Rectal smooth muscle tissue (tissue), 1 donor: ENCODE measurements around the gene SNX9.
"Not testable (repeated sequence)": the region's sequence is repeated elsewhere in the genome, so short reads cannot be mapped to it uniquely, and the experiment has no call there.

Experiments
- H3K27ac ChIP-seq: one replicate; pipeline ENCODE4 v1.7.0; 2013; ENCODE audit warnings: low read depth, low read length, inconsistent platforms
- H3K27me3 ChIP-seq: one replicate; pipeline ENCODE4 v1.7.0; 2013; ENCODE audit warnings: low read length; ENCODE audit not compliant: control insufficient read depth, insufficient read depth
- H3K36me3 ChIP-seq: one replicate; pipeline ENCODE4 v1.7.0; 2013; ENCODE audit warnings: low read length; ENCODE audit not compliant: control insufficient read depth, insufficient read depth
- H3K4me1 ChIP-seq: one replicate; pipeline ENCODE4 v1.7.0; 2013; ENCODE audit warnings: low read length; ENCODE audit not compliant: control insufficient read depth, insufficient read depth
- H3K4me3 ChIP-seq: one replicate; pipeline ENCODE4 v1.7.0; 2013; ENCODE audit warnings: low read length
- H3K9ac ChIP-seq: one replicate; pipeline ENCODE4 v1.7.0; 2013; ENCODE audit warnings: low read length

SNX9 gene

GRCh38 chr6:157893238-157893637, 70.2 kb downstream of the SNX9 start:
- H3K36me3 ChIP-seq, result peaks cover 8% of the 10 kb centered on the region
- no peaks in the 10 kb centered on the region for H3K4me1 ChIP-seq
- no peaks in the 10 kb centered on the region for H3K27me3 ChIP-seq
- no peak overlapping the region for H3K27ac ChIP-seq
- H3K4me3 ChIP-seq, result no peak overlapping the region
- H3K9ac ChIP-seq, result no peak overlapping the region

- Histone ChIP-seq H3K36me3 (peaks cover 7% of the 10 kb centered on the region), H3K27ac (no peak overlapping the region)
These were observed 72.5 kb downstream of the SNX9 start for GRCh38 chr6:157895585-157895984.

GRCh38 chr6:157896932-157897331, 73.9 kb downstream of the SNX9 start:
- Histone ChIP-seq H3K9ac (no peak overlapping the region), H3K4me3 (no peak overlapping the region), H3K27ac (no peak overlapping the region), H3K36me3 (peaks cover 7% of the 10 kb centered on the region), H3K27me3 (no peaks in the 10 kb centered on the region), H3K4me1 (no peaks in the 10 kb centered on the region)

More at GRCh38 chr6:157895585-157895984, 72.5 kb downstream of the SNX9 start:
- no peaks in the 10 kb centered on the region for H3K27me3 ChIP-seq
- H3K9ac ChIP-seq, result no peak overlapping the region
- no peaks in the 10 kb centered on the region for H3K4me1 ChIP-seq
- no peak overlapping the region for H3K4me3 ChIP-seq

- Histone ChIP-seq H3K36me3 (peaks cover 7% of the 10 kb centered on the region), H3K9ac (no peak overlapping the region), H3K27me3 (no peaks in the 10 kb centered on the region), H3K4me1 (no peaks in the 10 kb centered on the region), H3K27ac (no peak overlapping the region), H3K4me3 (no peak overlapping the region)
These were observed 75.1 kb downstream of the SNX9 start for GRCh38 chr6:157898169-157898568.

GRCh38 chr6:157898640-157899039, 75.6 kb downstream of the SNX9 start:
- H3K9ac ChIP-seq, result no peak overlapping the region
- H3K27me3 ChIP-seq, result no peaks in the 10 kb centered on the region
- no peak overlapping the region for H3K27ac ChIP-seq
- H3K4me3 ChIP-seq, result no peak overlapping the region
- H3K36me3 ChIP-seq, result peaks cover 7% of the 10 kb centered on the region
- H3K4me1 ChIP-seq, result no peaks in the 10 kb centered on the region

GRCh38 chr6:157900262-157900661, 77.2 kb downstream of the SNX9 start:
- H3K4me1 ChIP-seq, H3K4me3 ChIP-seq, H3K27me3 ChIP-seq, H3K27ac ChIP-seq, H3K9ac ChIP-seq, H3K36me3 ChIP-seq: not testable (repeated sequence)

GRCh38 chr6:157900751-157901150, 77.7 kb downstream of the SNX9 start:
- H3K4me1 ChIP-seq, H3K36me3 ChIP-seq, H3K27ac ChIP-seq, H3K4me3 ChIP-seq, H3K9ac ChIP-seq, H3K27me3 ChIP-seq: not testable (repeated sequence)

GRCh38 chr6:157904999-157905398, 82.0 kb downstream of the SNX9 start:
- no peak overlapping the region for H3K9ac ChIP-seq
- no peak overlapping the region for H3K27ac ChIP-seq
- H3K4me3 ChIP-seq, result no peak overlapping the region
- H3K27me3 ChIP-seq, result no peaks in the 10 kb centered on the region
- H3K4me1 ChIP-seq, result no peaks in the 10 kb centered on the region
- H3K36me3 ChIP-seq, result peaks cover 7% of the 10 kb centered on the region

GRCh38 chr6:157905590-157906342, 82.7 kb downstream of the SNX9 start:
- Histone ChIP-seq H3K27me3 (no peaks in the 10 kb centered on the region), H3K4me1 (no peaks in the 10 kb centered on the region), H3K4me3 (no peak overlapping the region), H3K9ac (no peak overlapping the region), H3K27ac (no peak overlapping the region), H3K36me3 (peaks cover 11% of the 10 kb centered on the region)

- no peaks in the 10 kb centered on the region for H3K4me1 ChIP-seq
- H3K9ac ChIP-seq, result no peak overlapping the region
- H3K4me3 ChIP-seq, result no peak overlapping the region
- no peaks in the 10 kb centered on the region for H3K27me3 ChIP-seq
- H3K36me3 ChIP-seq, result peaks cover 11% of the 10 kb centered on the region
- H3K27ac ChIP-seq, result no peak overlapping the region
These were observed 83.6 kb downstream of the SNX9 start for GRCh38 chr6:157906537-157907061.

GRCh38 chr6:157907651-157908050, 84.6 kb downstream of the SNX9 start:
- H3K36me3 ChIP-seq, result peaks cover 11% of the 10 kb centered on the region
- H3K4me3 ChIP-seq, result no peak overlapping the region
- no peak overlapping the region for H3K9ac ChIP-seq
- no peaks in the 10 kb centered on the region for H3K4me1 ChIP-seq
- no peak overlapping the region for H3K27ac ChIP-seq
- H3K27me3 ChIP-seq, result no peaks in the 10 kb centered on the region

- H3K27me3 ChIP-seq, result no peaks in the 10 kb centered on the region
- H3K4me1 ChIP-seq, result no peaks in the 10 kb centered on the region
- no peak overlapping the region for H3K9ac ChIP-seq
- H3K36me3 ChIP-seq, result peaks cover 11% of the 10 kb centered on the region
- no peak overlapping the region for H3K27ac ChIP-seq
- H3K4me3 ChIP-seq, result no peak overlapping the region
These were observed 85.6 kb downstream of the SNX9 start for GRCh38 chr6:157908369-157909281.
